Neuronal stem cell (in vitro differentiated cells): Measurements from ENCODE around the gene BRAT1.

Experiments used
- DNase-seq: peaks from one replicate; pipeline ENCODE4 v3.0.0-alpha.2; 2013; ENCODE audit warnings: low spot score
- H2AFZ ChIP-seq: one replicate; pipeline ENCODE4 v1.6.1; 2013; ENCODE audit warnings: mild to moderate bottlenecking, low read length, inconsistent platforms
- H2AK5ac ChIP-seq: 2 replicates; pipeline ENCODE4 v1.6.1; 2013; ENCODE audit warnings: low read depth, mild to moderate bottlenecking, inconsistent platforms, low read length, moderate library complexity, mixed read lengths
- H2BK120ac ChIP-seq: 2 replicates; pipeline ENCODE4 v1.6.1; 2013; ENCODE audit warnings: low read depth, mild to moderate bottlenecking, inconsistent platforms, low read length, moderate library complexity, mixed read lengths
- H2BK12ac ChIP-seq: one replicate; pipeline ENCODE4 v1.6.1; 2013; ENCODE audit warnings: low read length, inconsistent platforms
- H2BK15ac ChIP-seq: 2 replicates; pipeline ENCODE4 v1.6.1; 2013; ENCODE audit warnings: mild to moderate bottlenecking, low read length, inconsistent platforms, mixed read lengths
- H2BK5ac ChIP-seq: one replicate; pipeline ENCODE4 v1.6.1; 2013; ENCODE audit warnings: inconsistent platforms, mild to moderate bottlenecking, low read length, moderate library complexity
- H3K14ac ChIP-seq: one replicate; pipeline ENCODE4 v1.6.1; 2013; ENCODE audit warnings: low read length, inconsistent platforms
- H3K18ac ChIP-seq: 2 replicates; pipeline ENCODE4 v1.6.1; 2013; ENCODE audit warnings: low read length, inconsistent platforms
- H3K23ac ChIP-seq: 2 replicates; pipeline ENCODE4 v1.6.1; 2013; ENCODE audit warnings: low read depth, mild to moderate bottlenecking, mixed read lengths, low read length, inconsistent platforms; ENCODE audit not compliant: poor library complexity
- H3K27ac ChIP-seq: replicated peaks from 3 replicates; pipeline ENCODE4 v1.5.1; 2013; ENCODE audit warnings: low read length, inconsistent platforms
- H3K27me3 ChIP-seq, 3 experiments: 2 replicates each; pipeline ENCODE4 v1.6.1; 2013; ENCODE audit warnings: low read length in 3 of 3, mild to moderate bottlenecking in 2 of 3, inconsistent platforms in 1 of 3, low read depth in 1 of 3, mixed read lengths in 1 of 3, moderate library complexity in 1 of 3; ENCODE audit not compliant: control insufficient read depth in 3 of 3, insufficient read depth in 3 of 3
- H3K36me3 ChIP-seq, 2 donors: replicated peaks in 1 of 2; 2 replicates each; pipeline ENCODE4 v1.6.1; 2013; ENCODE audit warnings: low read length in 2 of 2; ENCODE audit not compliant: control insufficient read depth in 2 of 2, insufficient read depth in 2 of 2
- H3K4ac ChIP-seq: 2 replicates; pipeline ENCODE4 v1.6.1; 2013; ENCODE audit warnings: inconsistent platforms, mild to moderate bottlenecking, low read length, moderate library complexity
- H3K4me1 ChIP-seq, 2 donors: 1 replicate in 1 of 2; 2 replicates in 1 of 2; pipeline ENCODE4 v1.6.1; 2013; ENCODE audit warnings: low read length in 2 of 2, low read depth in 1 of 2; ENCODE audit not compliant: control insufficient read depth in 2 of 2, insufficient read depth in 1 of 2
- H3K4me2 ChIP-seq: one replicate; pipeline ENCODE4 v1.6.1; 2013; ENCODE audit warnings: mild to moderate bottlenecking, low read length, inconsistent platforms; ENCODE audit not compliant: insufficient read depth, poor library complexity, severe bottlenecking
- H3K4me3 ChIP-seq, 2 donors: 2 replicates each; pipeline ENCODE4 v1.5.1; 2013; ENCODE audit warnings: low read length in 2 of 2, mild to moderate bottlenecking in 2 of 2, inconsistent platforms in 1 of 2, moderate library complexity in 1 of 2
- H3K79me1 ChIP-seq: one replicate; pipeline ENCODE4 v1.6.1; 2013; ENCODE audit warnings: low read depth, mild to moderate bottlenecking, inconsistent platforms, low read length, moderate library complexity
- H3K9ac ChIP-seq: one replicate; pipeline ENCODE4 v1.6.1; 2013; ENCODE audit warnings: mild to moderate bottlenecking, low read depth, low read length, inconsistent platforms; ENCODE audit not compliant: poor library complexity
- H3K9me3 ChIP-seq, 2 donors: replicated peaks in 1 of 2; 2 replicates each; pipeline versions ENCODE3 to v1.6.1; 2013; ENCODE audit warnings: low read length in 2 of 2, mild to moderate bottlenecking in 2 of 2, inconsistent platforms in 1 of 2, low read depth in 1 of 2, mixed read lengths in 1 of 2, moderate library complexity in 1 of 2; ENCODE audit not compliant: control insufficient read depth in 2 of 2, insufficient read depth in 1 of 2
- H4K8ac ChIP-seq: one replicate; pipeline ENCODE4 v1.6.1; 2013; ENCODE audit warnings: low read depth, mild to moderate bottlenecking, inconsistent platforms, low read length, moderate library complexity
- H4K91ac ChIP-seq: one replicate; pipeline ENCODE4 v1.6.1; 2013; ENCODE audit warnings: low read length, low read depth, mild to moderate bottlenecking, inconsistent platforms; ENCODE audit not compliant: poor library complexity
- WGBS, 2 donors: extraction: QIAGEN DNeasy Blood & Tissue Kit; methylation state at CpG; one replicate each; pipeline ENCODE4 v1.1.7; 2013; ENCODE audit warnings: missing lambda C conversion rate in 2 of 2, mixed read lengths in 1 of 2; ENCODE audit not compliant: insufficient read length in 2 of 2, insufficient replicate concordance in 1 of 2; ENCODE audit errors: extremely low coverage in 2 of 2; 5-methylcytosine and 5-hydroxymethylcytosine counted together

Gene BRAT1

DNA sequence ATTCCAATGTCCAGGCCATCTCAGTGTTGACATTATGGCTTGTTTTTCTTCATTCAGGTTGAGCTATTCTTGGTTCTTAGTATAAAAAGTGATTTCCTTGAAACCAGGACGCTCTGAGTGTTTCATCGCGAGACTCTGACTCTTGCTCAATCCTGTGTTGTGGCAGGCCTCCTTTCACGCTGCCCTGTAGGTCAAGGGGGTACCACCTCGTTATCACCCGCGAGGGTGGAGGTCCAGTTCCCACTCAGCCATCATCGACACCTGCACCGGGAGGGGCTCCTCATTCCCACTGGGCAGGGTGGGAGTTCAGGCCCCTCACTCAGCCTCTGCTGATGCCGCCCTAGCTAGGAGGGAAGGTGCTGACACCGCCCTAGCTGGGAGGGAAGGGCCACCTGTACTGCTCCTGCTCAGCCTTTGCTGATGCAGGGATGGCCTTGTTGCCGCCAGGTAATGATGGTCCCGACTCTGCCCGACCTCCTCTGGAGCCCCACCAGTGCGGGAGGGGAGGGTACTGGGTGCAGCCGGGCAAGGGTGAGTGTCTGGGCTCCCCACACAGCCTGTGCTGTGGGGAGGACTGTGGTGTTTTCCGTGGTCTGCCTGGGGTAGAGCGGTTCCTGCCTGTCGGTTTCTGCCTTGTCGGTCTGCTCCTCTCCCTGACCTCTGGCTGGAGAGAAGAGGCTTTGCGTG lies 19.9 kb upstream of the BRAT1 start:
- no peak overlapping the region for H2BK12ac ChIP-seq
- no peak overlapping the region for H3K4me3 ChIP-seq
- peak overlapping the region; percentile 68 for H2AK5ac ChIP-seq
- H3K4ac ChIP-seq: no peak overlapping the region
- H4K8ac ChIP-seq: no peak overlapping the region
- H3K4me1 ChIP-seq: peaks cover 0 to 11% of the 10 kb centered on the region in 2 donors
- H3K18ac ChIP-seq: peak overlapping the region; percentile 57
- no peak overlapping the region for H2BK15ac ChIP-seq
- peak overlapping the region; percentile 72 for H2BK5ac ChIP-seq
- peak overlapping the region; percentile 16 for H3K23ac ChIP-seq
- H3K9ac ChIP-seq: peak overlapping the region; percentile 38
- H3K27ac ChIP-seq: no peak overlapping the region
- peaks cover 5 to 40% of the 10 kb centered on the region in 2 donors for H3K36me3 ChIP-seq
- peak overlapping the region; percentile 22 for H4K91ac ChIP-seq
- peaks cover 1% of the 10 kb centered on the region for H3K79me1 ChIP-seq
- H2BK120ac ChIP-seq: no peak overlapping the region
- H3K4me2 ChIP-seq: no peak overlapping the region
- no CpG with 5 or more reads among the region's 21 CpGs for WGBS, 2 donors
- H2AFZ ChIP-seq: no peak overlapping the region
- no peaks in the 10 kb centered on the region for H3K27me3 ChIP-seq
- no peaks in the 10 kb centered on the region for H3K9me3 ChIP-seq
- DNase-seq: no peak
- peak overlapping the region; percentile 63 for H3K14ac ChIP-seq

DNA sequence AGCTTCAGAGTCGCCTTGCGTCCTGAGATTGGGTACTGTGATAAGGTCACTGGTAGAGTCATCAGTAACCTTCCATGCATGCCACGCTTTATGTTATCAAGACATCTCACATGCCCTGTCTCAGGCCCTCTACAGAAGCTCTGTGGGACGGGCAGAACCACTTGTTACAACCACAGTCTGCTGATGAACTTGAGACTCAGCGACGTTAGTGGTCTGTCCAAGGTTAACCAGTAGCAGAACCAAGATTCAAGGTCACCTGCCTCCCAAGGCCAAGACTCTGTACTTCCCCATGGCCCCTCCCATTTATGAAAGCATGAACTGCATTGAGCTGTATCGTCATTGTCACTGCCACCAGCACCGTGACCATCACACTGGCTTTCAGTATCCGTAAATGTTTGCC lies 18.4 kb upstream of the BRAT1 start:
- Histone ChIP-seq H3K9me3 (no peaks in the 10 kb centered on the region), H3K4me1 (peaks cover 9 to 19% of the 10 kb centered on the region in 2 donors), H4K8ac (no peak overlapping the region), H2BK12ac (no peak overlapping the region), H4K91ac (no peak overlapping the region), H3K9ac (no peak overlapping the region), H3K27ac (no peak overlapping the region), H3K4me2 (no peak overlapping the region), H2AFZ (no peak overlapping the region), H2BK15ac (no peak overlapping the region), H3K4me3 (no peak overlapping the region), H3K23ac (no peak overlapping the region), H2AK5ac (no peak overlapping the region), H3K18ac (no peak overlapping the region), H3K4ac (no peak overlapping the region), H2BK120ac (no peak overlapping the region), H3K14ac (no peak overlapping the region), H3K27me3 (no peaks in the 10 kb centered on the region), H3K79me1 (peaks cover 1% of the 10 kb centered on the region), H3K36me3 (peaks cover 5 to 35% of the 10 kb centered on the region in 2 donors), H2BK5ac (no peak overlapping the region)
- WGBS, 2 donors: no CpG with 5 or more reads among the region's 9 CpGs
- no peak for DNase-seq

DNA sequence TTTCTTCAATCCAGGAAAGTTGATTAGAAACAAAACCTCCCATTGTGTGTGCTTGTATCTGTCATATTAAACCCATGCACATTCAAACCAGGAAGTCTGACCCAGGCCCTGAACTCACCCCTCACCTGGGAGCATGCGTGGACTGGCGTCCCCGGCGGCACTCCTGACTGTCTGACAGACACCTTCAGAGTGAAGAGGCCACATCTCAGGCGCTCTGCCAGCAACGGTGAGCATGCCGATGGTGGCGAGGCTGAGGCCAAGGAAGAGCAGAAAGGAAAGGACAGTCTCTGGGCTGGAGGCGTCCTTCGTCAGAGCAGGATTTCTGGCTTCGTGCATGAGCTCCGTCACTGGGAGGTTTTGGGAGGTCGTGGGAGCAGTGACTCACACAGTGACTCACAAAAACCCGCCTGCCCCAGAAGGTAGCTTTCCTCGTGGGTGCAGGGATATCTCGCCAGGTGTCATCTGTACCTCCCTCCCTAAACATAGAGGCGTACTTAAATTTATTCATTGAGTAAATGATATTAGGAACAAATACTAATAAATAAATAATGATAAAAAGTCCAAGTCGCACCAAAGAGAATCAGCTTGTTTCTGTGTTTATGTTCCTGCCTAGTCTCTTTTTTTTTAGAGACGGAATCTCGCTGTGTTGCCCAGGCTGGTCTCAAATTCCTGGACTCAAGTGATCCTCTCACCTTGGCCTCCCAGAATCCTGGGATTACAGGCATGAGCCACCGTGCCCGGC lies 16.9 kb upstream of the BRAT1 start:
- Histone ChIP-seq H3K4me1 (peaks cover 12 to 28% of the 10 kb centered on the region in 2 donors), H3K18ac (no peak overlapping the region), H2BK5ac (no peak overlapping the region), H3K27me3 (no peaks in the 10 kb centered on the region), H2AFZ (no peak overlapping the region), H2AK5ac (no peak overlapping the region), H3K4ac (no peak overlapping the region), H2BK120ac (no peak overlapping the region), H3K27ac (no peak overlapping the region), H3K9ac (no peak overlapping the region), H3K4me2 (no peak overlapping the region), H4K8ac (no peak overlapping the region), H3K23ac (no peak overlapping the region), H3K36me3 (peaks cover 3 to 29% of the 10 kb centered on the region in 2 donors), H3K79me1 (peaks cover 1% of the 10 kb centered on the region), H3K4me3 (no peak overlapping the region), H2BK15ac (no peak overlapping the region), H2BK12ac (no peak overlapping the region), H4K91ac (no peak overlapping the region), H3K9me3 (no peaks in the 10 kb centered on the region), H3K14ac (no peak overlapping the region)
- no CpG with 5 or more reads among the region's 22 CpGs for WGBS, 2 donors
- no peak for DNase-seq

DNA sequence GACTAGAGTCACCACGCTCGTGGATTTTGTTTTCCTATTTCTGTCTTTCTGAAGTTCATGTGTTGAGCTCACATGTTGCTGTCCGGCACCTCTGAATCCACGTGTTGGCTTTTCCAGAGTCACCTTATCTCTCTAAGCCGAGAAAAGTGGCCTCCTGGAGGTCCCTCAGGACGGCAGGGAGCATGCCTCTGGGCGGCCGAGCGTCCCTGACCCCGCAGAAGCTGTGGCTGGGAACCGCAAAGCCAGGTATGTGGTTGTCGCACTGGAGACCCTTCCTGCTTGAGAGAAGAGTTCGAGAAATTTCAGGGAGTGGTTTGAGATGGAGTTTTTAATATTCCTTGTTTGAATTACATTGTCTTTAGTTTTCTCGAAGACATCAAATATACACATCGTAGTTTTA lies 16.1 kb upstream of the BRAT1 start:
- Histone ChIP-seq H4K8ac (no peak overlapping the region), H2AK5ac (no peak overlapping the region), H3K4me2 (no peak overlapping the region), H3K4me3 (no peak overlapping the region), H3K4me1 (peaks cover 20 to 33% of the 10 kb centered on the region in 2 donors), H3K27ac (no peak overlapping the region), H3K23ac (no peak overlapping the region), H3K9ac (no peak overlapping the region), H3K79me1 (peaks cover 1% of the 10 kb centered on the region), H2BK12ac (no peak overlapping the region), H2BK5ac (no peak overlapping the region), H3K18ac (no peak overlapping the region), H3K14ac (no peak overlapping the region), H2BK120ac (no peak overlapping the region), H2BK15ac (no peak overlapping the region), H3K27me3 (no peaks in the 10 kb centered on the region), H3K9me3 (no peaks in the 10 kb centered on the region), H3K4ac (no peak overlapping the region), H4K91ac (no peak overlapping the region), H3K36me3 (peaks cover 3 to 29% of the 10 kb centered on the region in 2 donors), H2AFZ (no peak overlapping the region)
- WGBS, 2 donors: no CpG with 5 or more reads among the region's 15 CpGs
- no peak for DNase-seq
